ENCODE measurements around the gene ADAMTS17.

Gene ADAMTS17

DNA sequence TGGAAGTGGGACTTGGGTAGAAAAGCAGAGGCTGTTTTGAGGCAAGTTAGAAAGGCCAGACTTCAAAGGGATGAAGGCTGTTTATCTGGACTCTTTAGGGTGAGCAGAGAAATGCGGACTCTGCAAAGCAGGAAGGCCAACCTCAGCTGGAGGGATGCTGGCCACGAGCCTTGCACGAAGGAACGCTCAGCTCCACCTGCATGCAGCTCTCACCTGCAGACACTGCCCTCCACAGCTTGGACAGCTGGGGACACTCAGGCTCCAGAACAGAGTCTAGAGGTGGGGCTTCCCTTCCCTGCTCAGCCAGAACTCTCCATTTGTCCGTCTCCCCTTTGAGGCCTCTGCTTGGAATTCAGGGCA lies 229.7 kb downstream of the ADAMTS17 start:
- no peak for DNase-seq (ENCODE audit: low read depth in 2 of 2, low spot score in 1 of 2)

DNA sequence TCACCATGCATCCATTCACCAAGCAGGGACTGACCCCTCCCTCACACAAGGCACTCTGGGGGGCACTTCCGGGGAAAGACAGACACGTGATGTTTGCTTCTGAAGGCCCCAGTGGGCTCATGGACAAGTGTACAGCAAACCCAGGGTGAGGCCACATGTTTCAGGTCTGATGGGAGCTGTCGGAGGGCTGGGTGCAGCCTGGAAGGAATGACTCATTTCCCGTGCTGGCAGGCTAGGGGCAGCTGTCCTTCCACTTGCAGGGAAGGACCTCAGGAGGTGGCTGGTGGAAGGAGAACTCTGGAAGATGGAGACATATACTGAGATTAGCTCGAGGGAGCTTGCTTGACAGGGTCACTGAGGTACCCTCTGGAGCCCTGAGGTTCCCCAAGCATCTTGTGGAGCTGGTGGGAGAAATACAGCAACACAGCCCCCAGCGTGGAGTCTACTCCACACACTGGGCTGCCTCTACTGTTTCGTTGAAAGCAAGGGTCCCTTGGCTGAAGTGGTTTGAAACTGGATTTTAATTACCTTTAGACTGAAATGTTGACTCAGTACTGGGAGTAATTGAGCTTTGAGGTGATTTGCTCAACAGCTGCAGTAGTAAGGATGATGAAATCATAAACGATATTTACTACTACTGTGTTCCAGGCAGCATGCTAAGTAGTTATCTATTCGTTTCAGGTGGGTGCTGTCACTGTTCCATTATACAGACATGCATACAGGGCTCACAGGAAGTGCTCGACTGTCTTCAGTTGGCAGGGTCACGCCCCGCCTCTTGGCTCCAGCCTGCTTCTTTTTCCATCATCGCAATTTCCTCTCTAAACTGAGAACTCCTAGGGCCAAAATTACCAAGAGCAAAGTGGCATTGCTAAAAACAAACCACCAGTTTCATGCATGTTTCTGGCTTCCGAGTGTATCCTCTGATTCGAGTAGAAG lies 230.4 kb downstream of the ADAMTS17 start:
- no peak for DNase-seq (ENCODE audit: low read depth in 2 of 2, low spot score in 1 of 2)

DNA sequence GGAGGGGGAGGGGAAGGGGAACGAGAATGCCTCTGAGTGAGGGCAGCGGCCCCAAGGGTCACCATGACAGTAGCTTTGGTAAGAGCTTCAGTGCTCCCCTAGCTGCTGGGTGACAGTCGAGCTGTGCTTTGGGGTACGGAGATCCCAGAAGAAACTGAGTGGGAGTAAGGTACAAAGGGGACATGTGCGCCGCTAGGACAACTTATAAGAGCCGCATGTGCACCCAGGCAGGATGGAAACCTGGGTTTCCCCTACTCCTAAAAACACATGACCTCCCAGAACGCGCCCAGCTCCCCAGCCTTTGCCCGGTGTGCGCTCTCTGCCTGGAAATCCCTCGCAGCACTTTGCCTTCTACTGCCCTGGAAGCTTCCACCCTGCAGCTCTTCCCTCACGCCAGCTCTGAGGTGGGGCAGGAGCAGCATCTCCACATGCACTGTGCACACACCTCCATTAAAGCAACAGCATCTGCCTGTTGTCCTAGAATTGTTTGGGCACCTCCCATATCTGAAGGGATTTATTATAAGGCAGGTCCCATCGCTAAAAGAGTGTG lies 232.2 kb downstream of the ADAMTS17 start:
- DNase-seq (ENCODE audit: low read depth in 2 of 2, low spot score in 1 of 2), result no peak

DNA sequence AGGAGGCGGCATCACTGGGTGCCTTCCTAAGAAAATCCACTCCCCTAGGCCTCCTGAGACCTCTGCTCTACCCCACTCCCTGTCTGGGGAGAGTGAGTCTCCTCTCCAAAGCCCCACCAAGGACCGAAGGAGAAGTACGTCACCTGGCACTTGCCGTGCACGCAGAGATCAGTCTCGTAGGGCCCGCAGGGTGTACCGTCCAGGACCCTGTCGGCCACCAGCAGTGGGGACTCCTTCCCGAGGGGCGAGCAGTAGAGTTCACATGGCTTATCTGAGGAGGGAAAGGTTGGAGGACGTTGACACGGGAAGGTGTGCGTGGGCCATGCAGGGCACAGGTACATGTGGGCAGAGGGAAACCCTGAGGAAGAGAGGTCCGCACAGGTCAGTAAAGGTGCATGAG lies 232.9 kb downstream of the ADAMTS17 start:
- no peak for DNase-seq (ENCODE audit: low read depth in 2 of 2, low spot score in 1 of 2)

DNA sequence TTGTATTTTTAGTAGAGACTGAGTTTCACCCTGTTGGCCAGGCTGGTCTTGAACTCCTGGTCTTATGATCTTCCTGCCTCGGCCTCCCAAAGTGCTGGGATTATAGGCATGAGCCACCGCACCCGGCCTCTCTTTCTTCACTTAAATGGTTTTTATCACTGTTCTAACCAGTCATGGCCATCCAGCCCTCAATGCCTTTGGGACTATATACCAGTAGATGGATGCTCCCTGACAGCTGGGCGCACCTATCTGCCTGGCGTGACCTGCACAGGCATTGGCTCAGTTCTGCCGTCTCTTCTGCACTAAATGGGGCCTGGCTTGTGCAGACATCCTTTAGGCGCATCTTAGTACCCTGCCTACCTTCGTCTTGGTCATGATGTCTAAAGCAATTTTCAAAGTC lies 233.4 kb downstream of the ADAMTS17 start:
- no peak for DNase-seq (ENCODE audit: low read depth in 2 of 2, low spot score in 1 of 2)

DNA sequence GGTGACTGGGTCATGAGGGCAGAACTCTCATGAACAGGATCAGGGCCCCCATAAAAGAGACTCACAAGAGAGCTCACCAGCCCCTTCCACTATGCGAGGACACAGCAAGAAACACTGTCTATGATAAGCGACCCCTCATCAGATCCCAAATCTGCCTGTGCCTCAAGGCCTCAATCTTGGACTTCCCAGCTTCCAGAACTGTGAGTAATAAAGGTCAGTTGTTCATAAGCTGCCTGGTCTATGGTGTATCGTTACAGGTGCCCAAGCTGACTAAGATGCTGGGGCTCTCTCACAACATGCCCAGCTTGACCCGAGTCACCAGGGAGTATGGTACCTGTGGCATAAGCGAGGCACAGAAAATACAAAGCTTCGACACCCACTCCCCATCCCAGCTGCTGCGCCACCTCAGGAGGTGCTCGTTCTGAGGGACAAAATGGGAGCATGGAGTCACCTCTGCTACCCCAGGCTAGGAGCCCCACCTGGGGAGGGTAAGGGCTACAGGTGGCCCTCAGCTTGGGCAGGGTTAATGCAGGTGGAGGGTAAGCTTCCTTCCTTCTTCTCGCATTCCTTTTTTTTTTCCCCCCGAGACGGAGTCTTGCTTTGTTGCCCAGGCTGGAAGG lies 234.1 kb downstream of the ADAMTS17 start:
- no peak for DNase-seq (ENCODE audit: low read depth in 2 of 2, low spot score in 1 of 2)

DNA sequence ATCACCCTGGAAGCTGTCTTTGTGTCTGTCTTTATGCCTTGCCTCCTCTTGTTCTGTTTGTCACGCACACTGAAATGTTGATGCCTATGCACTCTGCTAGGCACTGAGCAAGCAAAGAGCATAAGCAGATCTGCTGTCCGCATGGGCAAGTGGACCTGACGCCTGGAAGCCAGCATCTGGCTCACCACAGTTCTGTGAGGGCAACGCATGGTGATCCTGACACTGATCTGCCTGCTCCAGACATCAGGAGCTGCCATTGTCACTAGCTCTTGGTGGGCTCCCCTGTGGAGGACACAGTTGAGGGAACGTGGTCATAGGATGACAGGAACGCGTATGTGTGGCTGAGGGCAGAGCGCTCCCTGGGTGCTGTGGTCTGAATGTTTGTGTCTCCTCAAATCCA lies 234.6 kb downstream of the ADAMTS17 start:
- no peak for DNase-seq (ENCODE audit: low read depth in 2 of 2, low spot score in 1 of 2)

DNA sequence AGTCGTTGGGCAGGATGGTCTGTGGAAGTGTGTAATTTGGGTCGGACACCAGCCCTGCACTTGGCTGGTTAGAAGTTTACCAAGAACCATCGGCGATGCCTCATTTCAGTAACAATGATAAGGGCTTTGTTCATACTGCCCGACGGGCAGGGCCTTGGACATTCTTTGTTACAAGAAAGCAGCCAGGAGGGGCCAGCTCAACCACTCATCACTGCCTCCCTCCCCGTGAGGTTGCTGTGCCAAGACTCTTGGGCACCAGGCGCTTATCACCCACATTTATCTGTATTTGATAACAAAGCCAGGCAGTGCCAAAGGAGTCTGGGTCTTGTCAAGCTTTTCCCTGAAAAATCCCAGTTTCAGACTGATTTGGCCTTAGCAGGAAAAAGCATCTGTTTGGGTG lies 235.0 kb downstream of the ADAMTS17 start:
- DNase-seq (ENCODE audit: low read depth in 2 of 2, low spot score in 1 of 2), result no peak

DNA sequence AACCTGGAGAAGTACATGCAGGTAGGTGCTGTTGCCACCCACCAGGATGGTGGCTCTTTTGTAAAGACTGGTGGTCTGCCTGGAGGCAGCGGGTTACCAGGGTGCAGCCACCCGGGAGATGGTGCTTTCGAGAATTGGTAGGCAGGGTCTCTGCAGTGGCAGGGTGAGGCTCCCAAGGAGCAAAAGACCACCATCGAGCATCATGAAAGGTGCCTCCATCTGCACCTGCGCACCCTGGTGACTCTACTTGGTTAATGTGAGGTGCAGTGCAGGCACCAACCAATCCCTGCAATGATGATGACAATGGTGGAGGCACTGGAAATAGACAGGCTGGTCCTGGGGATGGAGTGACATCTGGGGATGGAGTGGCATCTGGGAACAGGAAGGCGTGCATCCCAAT lies 236.7 kb downstream of the ADAMTS17 start:
- no peak for DNase-seq (ENCODE audit: low read depth in 2 of 2, low spot score in 1 of 2)

DNA sequence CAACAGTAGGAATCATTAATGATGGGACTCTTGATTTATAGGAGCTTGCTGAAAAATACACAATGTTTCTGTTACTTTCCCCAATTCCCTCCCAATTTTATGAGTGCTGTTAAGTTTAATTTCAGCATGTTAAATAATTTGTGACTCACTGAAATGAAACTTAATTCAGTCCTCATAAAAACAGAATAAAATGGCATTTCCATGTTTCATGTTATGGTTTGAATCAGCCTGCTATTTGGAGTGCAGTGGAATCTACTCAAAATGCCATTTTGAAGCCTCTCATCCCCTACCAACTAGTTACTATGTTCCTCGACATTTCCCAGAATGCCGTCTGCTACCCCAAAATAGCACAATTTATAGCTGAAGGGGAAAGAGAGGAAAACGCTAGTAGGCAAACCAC lies 237.5 kb downstream of the ADAMTS17 start:
- no peak for DNase-seq (ENCODE audit: low read depth in 2 of 2, low spot score in 1 of 2)

DNA sequence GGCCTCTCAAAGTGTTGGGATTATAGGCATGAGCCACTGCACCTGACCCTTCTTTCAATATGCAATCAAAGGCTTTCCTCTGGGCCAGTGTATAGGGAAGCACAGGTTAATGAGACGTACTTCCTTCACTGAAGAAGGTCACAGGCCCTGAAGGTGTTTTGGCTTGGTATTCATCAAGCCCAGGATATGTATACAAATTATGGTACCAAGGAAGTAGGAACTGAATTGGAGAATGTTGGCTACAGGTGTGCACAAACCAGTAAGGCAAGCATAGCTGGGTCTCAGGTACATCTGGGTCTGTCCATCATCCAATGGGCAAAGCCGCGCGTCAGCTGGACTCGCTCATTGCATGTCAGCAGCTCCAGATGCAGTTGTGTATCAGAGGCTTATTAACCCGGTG lies 237.9 kb downstream of the ADAMTS17 start:
- no peak for DNase-seq (ENCODE audit: low read depth in 2 of 2, low spot score in 1 of 2)

DNA sequence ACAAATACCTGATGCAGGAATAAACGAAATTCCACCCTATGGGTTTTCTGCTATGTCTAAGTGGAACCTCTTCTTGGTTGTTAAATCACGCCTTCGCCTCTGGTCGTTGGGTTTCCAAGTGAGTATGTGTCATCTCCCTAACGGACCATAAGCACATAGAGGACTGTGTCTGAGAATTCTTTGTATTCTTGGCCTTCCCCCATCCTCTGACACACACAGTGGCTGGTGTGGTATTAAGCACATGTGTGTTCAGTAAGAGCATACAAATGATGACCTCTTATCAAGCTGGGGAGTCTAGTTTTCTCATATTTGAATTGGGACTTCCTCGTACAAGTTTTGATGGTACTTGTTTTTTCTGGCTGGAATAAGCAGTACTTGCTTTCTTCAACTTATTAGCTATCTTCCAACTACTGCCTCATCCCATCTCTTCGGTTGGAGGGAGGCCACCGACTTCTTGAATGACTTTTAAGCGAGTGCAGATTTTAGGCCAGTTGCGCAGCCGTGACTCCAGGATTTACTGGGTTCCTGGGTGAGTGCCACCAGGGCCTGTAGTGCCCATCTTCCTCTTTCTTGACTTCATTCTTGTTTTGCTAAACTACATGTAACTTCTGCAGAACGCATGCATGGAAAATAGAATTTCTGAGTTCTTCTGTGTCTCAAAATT lies 240.2 kb downstream of the ADAMTS17 start:
- no peak for DNase-seq (ENCODE audit: low read depth in 2 of 2, low spot score in 1 of 2)

DNA sequence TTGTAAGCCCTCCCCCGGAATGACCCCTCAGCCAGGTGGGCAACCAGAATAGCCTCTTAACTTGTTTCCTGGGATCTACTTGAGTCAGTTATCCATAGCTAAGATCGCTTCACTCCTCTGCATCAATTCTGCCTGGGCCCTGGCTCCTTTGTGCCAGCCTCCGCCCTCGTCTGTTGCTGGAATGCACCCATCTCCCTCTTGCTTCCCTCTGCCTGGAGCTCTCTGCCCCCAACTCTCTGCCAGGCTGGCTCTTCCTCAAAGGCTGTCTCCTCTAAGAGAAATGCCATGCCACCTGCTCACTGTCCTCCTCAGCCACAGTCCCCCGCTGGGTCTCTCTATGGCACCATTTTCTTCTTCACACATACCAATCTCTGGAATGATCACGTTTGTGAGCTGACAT lies 240.8 kb downstream of the ADAMTS17 start:
- DNase-seq (ENCODE audit: low read depth in 2 of 2, low spot score in 1 of 2), result no peak

DNA sequence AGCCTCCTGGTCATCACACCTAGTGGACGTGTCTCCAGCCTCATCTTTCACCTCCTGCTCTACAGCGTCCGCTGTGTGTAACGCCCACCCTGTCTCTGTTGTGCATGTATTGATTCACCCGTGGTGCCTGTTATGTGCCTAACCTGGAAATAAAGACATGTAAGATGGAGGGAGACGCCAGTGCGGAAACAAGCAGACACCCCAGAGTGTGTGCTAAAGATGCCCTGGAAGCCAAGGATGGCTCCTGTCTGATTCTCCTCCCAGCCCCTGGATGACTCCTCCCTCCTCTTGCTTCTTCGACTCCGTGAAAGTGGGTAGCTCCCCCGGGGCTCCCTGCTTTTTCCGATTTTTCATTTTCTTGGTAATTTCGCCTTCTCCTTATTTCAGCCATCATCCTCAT lies 241.8 kb downstream of the ADAMTS17 start:
- DNase-seq (ENCODE audit: low read depth in 2 of 2, low spot score in 1 of 2), result no peak

DNA sequence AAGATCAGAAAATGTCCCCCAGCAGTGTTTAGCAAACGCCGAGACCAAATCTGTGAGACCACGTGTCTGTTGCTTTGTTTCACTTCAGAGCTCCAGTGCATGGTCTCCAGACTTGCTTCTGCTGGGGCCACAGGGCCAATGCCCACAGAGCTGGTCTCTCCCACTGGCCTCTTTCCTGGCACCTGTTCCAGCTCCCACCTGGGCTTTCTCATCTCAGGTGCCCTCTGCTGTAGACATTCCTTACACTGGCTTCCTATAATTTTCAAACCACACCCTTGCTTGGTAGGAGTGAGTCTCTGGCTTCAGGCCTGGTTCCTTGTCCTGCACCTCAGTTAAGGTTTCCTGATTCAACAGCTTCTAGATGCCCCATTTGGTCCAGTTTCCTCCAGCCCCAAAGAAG lies 243.1 kb downstream of the ADAMTS17 start:
- DNase-seq (ENCODE audit: low read depth in 2 of 2, low spot score in 1 of 2), result no peak

DNA sequence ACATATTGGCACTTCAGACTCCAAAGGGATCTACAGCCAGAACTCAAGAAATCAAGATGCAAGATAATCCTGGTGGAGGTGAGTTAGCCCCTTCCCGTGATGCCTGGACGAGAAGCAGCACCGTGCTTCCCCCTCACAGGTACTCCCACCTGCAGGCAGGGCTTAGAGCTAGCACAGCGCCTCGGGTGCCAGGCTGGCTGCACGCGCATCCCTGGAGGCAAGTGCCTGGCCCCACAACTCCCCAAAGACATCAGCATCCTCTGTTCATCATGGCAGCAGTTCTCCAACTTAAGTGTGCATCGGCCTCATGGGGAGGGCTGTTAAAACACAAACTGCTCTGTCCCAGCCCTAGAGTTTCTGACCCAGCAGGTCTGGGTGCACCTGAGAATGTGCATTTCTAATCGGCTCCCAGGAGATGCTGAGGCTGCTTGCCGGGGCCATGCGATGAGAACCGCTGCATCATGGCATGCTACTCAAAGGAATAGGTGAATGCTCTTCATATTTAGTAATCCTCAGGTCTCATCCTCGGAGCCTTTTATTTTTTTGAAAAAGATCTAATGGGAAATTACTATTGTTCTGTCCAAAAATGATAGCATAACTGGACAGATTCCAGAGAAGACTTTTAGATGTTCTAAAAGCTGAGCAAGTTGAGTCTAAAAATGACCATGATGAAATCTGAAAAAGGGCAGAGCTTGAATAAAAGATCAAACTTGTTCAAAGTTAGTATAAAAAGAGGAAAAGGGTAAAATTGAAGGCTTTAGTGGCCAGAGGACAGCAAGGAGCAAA lies 244.2 kb downstream of the ADAMTS17 start:
- DNase-seq (ENCODE audit: low read depth in 2 of 2, low spot score in 1 of 2), result no peak

DNA sequence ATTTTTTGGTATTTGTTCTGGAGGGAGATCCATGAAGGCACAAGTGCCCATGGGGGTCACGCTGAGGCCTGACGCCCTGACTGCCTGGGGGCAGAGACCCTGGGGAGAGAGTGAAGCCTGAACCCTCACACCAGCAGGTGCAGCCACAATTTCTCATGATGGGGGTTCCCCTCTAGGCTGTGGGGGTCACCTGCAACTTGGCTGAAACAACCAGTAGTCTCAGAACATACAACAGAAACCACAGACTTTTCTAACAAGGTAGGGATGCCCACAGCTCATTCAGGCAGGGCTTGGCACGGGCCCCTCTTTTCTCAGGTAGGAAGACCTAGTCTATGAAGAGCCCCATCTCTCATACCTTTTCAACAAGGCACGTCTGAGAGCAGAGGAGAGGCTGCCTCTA lies 245.1 kb downstream of the ADAMTS17 start:
- DNase-seq (ENCODE audit: low read depth in 2 of 2, low spot score in 1 of 2), result no peak

DNA sequence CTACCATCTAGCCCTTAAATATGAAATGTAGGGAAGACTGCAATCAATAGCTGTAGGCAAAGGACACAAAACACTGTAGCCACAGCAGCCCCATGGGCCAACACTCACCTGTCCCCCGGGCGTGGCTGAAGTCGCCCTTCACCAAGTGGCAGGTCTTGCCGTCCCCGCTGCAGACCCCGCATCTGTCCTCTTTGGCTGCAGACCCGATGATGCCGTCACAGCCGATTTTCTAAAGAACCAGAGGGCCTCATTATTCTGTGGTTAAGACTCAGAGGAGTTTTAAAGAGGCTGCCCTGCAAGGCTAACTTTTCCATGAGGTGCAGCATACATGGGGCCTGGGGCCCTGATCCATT lies 245.6 kb downstream of the ADAMTS17 start:
- DNase-seq (ENCODE audit: low read depth in 2 of 2, low spot score in 1 of 2), result no peak

DNA sequence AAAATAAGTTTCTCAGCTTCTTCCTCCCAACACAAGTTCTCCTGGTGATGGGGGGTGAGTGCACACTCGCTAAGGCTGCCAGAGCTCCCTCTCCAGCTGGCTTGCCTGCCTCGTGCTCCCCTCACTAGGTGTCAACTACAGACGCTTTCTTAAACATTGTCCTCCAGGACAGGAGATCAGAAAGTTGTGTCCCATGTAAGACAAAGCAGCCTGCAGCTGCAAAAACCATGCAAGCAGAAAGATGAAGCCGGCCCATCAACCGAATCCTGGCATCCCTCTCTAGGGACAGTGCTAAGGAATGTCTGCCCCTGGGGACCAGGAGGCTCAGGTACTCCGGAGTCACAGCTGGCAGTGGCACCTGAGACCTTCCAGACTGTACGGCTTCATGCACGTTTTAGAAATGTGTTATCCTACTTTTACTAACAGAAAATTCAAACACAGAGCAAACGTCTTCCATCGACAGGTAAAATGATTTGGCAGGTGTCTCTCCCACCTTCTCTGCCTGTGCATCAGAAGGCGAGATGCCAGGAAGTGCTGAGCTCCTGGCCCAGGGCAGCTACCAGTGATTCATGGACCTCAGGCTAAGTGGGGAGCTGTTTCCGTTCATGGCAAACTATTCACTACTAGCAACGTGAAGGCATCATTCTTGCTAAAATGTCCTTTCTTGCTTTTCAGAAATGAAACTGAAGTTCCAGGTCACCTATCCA lies 246.1 kb downstream of the ADAMTS17 start:
- no peak for DNase-seq (ENCODE audit: low read depth in 2 of 2, low spot score in 1 of 2)

DNA sequence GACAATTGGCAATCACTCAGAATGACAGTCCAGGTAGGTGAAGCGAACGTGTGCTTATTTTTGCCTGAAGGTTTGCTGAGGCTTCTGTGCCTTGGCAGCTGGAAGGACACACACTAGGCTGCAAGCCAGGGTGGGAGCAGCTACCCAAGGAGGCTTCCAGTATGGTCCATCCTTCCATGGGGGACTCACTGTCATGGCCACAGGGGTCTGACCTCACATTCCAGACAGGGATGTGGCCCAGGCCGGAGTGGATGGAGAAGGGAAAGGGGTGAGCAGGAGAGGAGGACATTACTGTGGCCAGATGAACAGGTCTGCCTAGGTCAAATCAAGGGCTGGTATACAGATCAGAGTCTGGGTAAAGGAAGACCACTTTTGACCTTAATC lies 247.7 kb downstream of the ADAMTS17 start:
- no peak for DNase-seq (ENCODE audit: low read depth in 2 of 2, low spot score in 1 of 2)

Measured in stimulated activated CD8-positive, alpha-beta memory T cell treated with anti-CD3 and anti-CD28 coated beads, Interleukin-4, amount 100 ng/mL, for 1 hour (primary cell).